Activated naive CD8-positive, alpha-beta T cell treated with anti-CD3 and anti-CD28 coated beads, Interleukin-2, amount 10 ng/mL, durations not matched to agents 7 days and 5 days (primary cell): ENCODE results near the gene PTPRF. TPM values are rescaled to one million over a fixed set of nuclear protein-coding genes. Genes with fewer than 3 reads are reported as not detected.
"Not testable (repeated sequence)": the region's sequence is repeated elsewhere in the genome, so short reads cannot be mapped to it uniquely, and the experiment has no call there.

Experiments used
- ATAC-seq: fragments of 150-1000 bp; cut with Tn5 transposase; one replicate; pipeline ENCODE4 v1.10.0; 2021; ENCODE audit warnings: low read depth, moderate library complexity
- POLR2A ChIA-PET: fragments of 350-600 bp; sonication (Branson Sonifier 250); formaldehyde crosslinking; loops from one replicate; lab custom pipeline; 2021; ENCODE audit warnings: antibody characterized with exemption; lab: Charles Lee
- DNase-seq: peaks from one replicate; pipeline ENCODE4 v3.0.0; 2021
- H3K27ac Mint-ChIP-seq: one replicate; pipeline ENCODE4 v1.8.0; 2022; ENCODE audit warnings: mild to moderate bottlenecking, mixed read lengths
- H3K27me3 Mint-ChIP-seq: one replicate; pipeline ENCODE4 v1.8.0; 2022; ENCODE audit warnings: mild to moderate bottlenecking, moderate library complexity, mixed read lengths
- H3K36me3 Mint-ChIP-seq: one replicate; pipeline ENCODE4 v1.8.0; 2021; ENCODE audit warnings: mild to moderate bottlenecking, mixed read lengths
- H3K4me1 Mint-ChIP-seq: one replicate; pipeline ENCODE4 v1.8.0; 2021; ENCODE audit warnings: mixed read lengths
- H3K4me3 Mint-ChIP-seq: one replicate; pipeline ENCODE4 v1.8.0; 2022; ENCODE audit warnings: mild to moderate bottlenecking, moderate library complexity, mixed read lengths
- H3K9me3 Mint-ChIP-seq: one replicate; pipeline ENCODE4 v1.8.0; 2021; ENCODE audit warnings: mixed read lengths
- total RNA-seq, 2 experiments: library from RNA; stranded (reverse); gene quantifications; one replicate each; pipeline ENCODE4 v1.2.3, GENCODE V29; 2021

Gene PTPRF
- total RNA-seq, 2 experiments from 2014 or later = 1.8 to 2.3 TPM

DNA sequence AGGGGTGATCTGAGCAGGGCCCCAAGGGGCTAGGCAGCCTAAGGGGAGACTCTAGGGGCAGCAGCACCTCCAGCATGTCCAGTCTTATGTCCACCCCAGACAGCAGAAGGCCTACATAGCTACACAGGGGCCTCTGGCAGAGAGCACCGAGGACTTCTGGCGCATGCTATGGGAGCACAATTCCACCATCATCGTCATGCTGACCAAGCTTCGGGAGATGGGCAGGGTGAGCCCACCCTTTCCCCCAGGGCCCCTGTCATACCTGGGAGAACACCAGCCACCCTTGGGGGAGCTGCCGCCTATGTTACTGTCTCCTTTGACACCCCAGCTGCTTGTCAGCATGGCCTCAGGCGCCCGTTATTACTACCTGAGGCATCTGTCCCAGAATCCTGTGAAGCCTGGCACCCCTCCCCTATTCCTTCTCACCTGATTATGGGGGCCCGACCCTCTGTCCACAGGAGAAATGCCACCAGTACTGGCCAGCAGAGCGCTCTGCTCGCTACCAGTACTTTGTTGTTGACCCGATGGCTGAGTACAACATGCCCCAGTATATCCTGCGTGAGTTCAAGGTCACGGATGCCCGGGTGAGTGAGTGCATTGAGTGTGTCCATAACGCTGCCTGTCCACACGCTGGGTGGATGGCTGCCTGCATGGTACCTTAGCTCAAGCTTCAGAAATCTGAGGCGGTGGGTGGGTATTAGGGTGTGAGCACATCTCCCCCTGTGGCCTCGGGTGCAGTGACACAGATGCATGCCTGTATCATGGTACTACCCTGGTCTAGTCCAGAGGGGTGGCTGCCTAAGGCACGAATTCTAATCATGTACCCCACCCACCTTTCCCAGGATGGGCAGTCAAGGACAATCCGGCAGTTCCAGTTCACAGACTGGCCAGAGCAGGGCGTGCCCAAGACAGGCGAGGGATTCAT is 89.6 kb downstream of the PTPRF start:
- Mint-ChIP-seq H3K9me3 (no peaks in the 10 kb centered on the region), H3K27me3 (no peaks in the 10 kb centered on the region), H3K4me1 (no peaks in the 10 kb centered on the region), H3K36me3 (no peaks in the 10 kb centered on the region), H3K4me3 (no peak overlapping the region), H3K27ac (no peak overlapping the region)
- POLR2A ChIA-PET = no interaction called here
- DNase-seq (no peak), ATAC-seq (no peak)

DNA sequence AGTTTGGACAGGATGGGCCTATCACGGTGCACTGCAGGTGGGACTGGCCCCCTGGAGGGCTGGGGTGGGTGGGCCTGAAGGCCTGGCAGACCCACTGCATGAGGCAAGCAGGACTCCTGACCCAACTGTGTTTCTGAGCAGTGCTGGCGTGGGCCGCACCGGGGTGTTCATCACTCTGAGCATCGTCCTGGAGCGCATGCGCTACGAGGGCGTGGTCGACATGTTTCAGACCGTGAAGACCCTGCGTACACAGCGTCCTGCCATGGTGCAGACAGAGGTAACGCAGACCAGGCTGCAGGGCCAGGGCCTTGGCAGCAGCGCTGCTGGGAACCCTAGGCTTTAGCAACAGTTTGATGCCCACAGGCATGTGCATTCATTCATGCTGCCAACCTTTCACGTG is 90.3 kb downstream of the PTPRF start:
- no peak for ATAC-seq
- H3K27ac Mint-ChIP-seq = no peak overlapping the region
- POLR2A ChIA-PET = no interaction called here
- H3K4me3 Mint-ChIP-seq = no peak overlapping the region
- H3K36me3 Mint-ChIP-seq = no peaks in the 10 kb centered on the region
- H3K4me1 Mint-ChIP-seq = no peaks in the 10 kb centered on the region
- H3K27me3 Mint-ChIP-seq = no peaks in the 10 kb centered on the region
- H3K9me3 Mint-ChIP-seq = no peaks in the 10 kb centered on the region
- no peak for DNase-seq

DNA sequence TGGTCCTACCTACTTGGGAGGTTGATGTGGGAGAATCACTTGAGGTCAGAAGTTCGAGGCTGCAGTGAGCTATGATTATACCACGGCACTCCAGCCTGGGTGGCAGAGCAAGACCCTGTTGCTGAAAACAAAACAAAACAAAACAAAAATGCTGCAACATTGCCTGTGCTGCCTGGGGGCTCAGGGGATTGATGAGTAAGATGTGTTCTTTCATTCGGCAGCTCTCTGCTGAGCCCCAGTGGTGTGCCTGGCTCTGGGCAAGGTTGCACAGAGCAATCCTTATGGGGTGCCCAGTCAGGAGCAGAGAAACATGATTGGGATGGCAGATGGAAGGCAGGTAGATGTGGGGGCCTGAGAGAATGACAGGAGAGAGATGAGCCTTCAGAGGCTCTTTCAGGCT is 90.7 kb downstream of the PTPRF start:
- Mint-ChIP-seq H3K27ac (no peak overlapping the region), H3K4me1 (no peaks in the 10 kb centered on the region), H3K4me3 (no peak overlapping the region), H3K36me3 (no peaks in the 10 kb centered on the region), H3K27me3 (no peaks in the 10 kb centered on the region), H3K9me3 (no peaks in the 10 kb centered on the region)
- POLR2A ChIA-PET = no interaction called here
- ATAC-seq (no peak), DNase-seq (no peak)

DNA sequence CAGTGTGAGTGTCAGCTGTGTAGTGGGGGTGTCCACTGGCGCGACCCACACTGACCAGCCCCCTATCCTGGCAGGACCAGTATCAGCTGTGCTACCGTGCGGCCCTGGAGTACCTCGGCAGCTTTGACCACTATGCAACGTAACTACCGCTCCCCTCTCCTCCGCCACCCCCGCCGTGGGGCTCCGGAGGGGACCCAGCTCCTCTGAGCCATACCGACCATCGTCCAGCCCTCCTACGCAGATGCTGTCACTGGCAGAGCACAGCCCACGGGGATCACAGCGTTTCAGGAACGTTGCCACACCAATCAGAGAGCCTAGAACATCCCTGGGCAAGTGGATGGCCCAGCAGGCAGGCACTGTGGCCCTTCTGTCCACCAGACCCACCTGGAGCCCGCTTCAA is 91.2 kb downstream of the PTPRF start:
- Mint-ChIP-seq H3K36me3 (no peaks in the 10 kb centered on the region), H3K27ac (no peak overlapping the region), H3K4me3 (no peak overlapping the region), H3K9me3 (no peaks in the 10 kb centered on the region), H3K27me3 (no peaks in the 10 kb centered on the region), H3K4me1 (no peaks in the 10 kb centered on the region)
- no peak for ATAC-seq
- POLR2A ChIA-PET = no interaction called here
- no peak for DNase-seq

DNA sequence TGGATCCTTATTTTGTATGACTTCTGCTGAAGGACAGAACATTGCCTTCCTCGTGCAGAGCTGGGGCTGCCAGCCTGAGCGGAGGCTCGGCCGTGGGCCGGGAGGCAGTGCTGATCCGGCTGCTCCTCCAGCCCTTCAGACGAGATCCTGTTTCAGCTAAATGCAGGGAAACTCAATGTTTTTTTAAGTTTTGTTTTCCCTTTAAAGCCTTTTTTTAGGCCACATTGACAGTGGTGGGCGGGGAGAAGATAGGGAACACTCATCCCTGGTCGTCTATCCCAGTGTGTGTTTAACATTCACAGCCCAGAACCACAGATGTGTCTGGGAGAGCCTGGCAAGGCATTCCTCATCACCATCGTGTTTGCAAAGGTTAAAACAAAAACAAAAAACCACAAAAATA is 91.8 kb downstream of the PTPRF start:
- no peak overlapping the region for H3K4me3 Mint-ChIP-seq
- no peaks in the 10 kb centered on the region for H3K9me3 Mint-ChIP-seq
- no peaks in the 10 kb centered on the region for H3K4me1 Mint-ChIP-seq
- DNase-seq = no peak
- H3K27ac Mint-ChIP-seq = no peak overlapping the region
- no peaks in the 10 kb centered on the region for H3K27me3 Mint-ChIP-seq
- POLR2A ChIA-PET = no interaction called here
- H3K36me3 Mint-ChIP-seq = no peaks in the 10 kb centered on the region
- no peak for ATAC-seq

DNA sequence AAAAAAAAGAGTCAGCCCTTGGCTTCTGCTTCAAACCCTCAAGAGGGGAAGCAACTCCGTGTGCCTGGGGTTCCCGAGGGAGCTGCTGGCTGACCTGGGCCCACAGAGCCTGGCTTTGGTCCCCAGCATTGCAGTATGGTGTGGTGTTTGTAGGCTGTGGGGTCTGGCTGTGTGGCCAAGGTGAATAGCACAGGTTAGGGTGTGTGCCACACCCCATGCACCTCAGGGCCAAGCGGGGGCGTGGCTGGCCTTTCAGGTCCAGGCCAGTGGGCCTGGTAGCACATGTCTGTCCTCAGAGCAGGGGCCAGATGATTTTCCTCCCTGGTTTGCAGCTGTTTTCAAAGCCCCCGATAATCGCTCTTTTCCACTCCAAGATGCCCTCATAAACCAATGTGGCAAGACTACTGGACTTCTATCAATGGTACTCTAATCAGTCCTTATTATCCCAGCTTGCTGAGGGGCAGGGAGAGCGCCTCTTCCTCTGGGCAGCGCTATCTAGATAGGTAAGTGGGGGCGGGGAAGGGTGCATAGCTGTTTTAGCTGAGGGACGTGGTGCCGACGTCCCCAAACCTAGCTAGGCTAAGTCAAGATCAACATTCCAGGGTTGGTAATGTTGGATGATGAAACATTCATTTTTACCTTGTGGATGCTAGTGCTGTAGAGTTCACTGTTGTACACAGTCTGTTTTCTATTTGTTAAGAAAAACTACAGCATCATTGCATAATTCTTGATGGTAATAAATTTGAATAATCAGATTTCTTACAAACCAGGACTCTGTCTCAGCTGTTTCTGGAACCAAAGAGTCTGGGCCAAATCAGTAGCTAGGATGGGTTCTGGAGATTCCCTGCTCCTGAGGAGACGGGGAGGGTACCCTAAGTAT is 92.5 kb downstream of the PTPRF start:
- ATAC-seq (no peak), DNase-seq (no peak)
- no peak overlapping the region for H3K4me3 Mint-ChIP-seq
- H3K36me3 Mint-ChIP-seq = no peaks in the 10 kb centered on the region
- no peaks in the 10 kb centered on the region for H3K27me3 Mint-ChIP-seq
- H3K4me1 Mint-ChIP-seq = no peaks in the 10 kb centered on the region
- H3K27ac Mint-ChIP-seq = no peak overlapping the region
- H3K9me3 Mint-ChIP-seq = no peaks in the 10 kb centered on the region
- POLR2A ChIA-PET = no interaction called here

DNA sequence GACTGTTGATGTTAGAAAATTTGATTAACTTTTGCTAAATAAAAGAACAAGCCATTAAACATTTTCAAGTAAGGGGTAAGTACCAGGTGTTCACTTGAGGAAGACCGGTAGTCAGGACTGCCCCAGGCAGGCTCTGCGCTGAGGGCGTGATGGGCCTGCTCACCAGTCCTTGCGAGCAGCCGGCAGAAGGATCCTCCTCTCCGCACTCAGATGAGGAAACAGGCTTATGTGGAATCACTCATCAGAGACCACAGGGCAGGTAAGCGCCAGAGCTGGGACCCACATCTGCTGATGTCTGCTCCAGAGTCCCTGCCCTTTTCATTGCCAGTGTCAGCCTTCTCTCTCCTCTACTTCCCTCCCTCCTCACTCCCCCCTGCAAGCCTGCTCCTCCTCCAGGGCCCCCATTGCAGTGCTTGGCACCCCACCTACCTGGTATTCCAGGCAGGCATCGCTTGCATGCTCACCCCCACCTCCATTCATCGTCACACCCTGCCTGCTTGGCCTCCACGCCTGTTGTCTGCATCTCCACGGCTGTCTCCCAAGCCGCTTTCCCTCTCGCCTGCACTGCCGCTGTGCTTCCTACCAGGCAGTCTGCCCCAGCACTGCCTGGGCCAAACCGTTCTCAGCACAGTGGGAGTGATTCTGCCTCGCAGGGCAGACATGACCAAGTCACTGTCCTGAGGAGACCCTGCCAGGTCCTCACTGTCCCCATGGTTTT is 94.5 kb downstream of the PTPRF start:
- Mint-ChIP-seq H3K9me3 (no peaks in the 10 kb centered on the region), H3K4me3 (no peak overlapping the region), H3K4me1 (no peaks in the 10 kb centered on the region), H3K27me3 (peaks cover 3% of the 10 kb centered on the region), H3K36me3 (no peaks in the 10 kb centered on the region), H3K27ac (no peak overlapping the region)
- POLR2A ChIA-PET = interaction anchor here (0.6 kb wide), 1 partner anchor 35 kb away, joined by 3 read pairs; no protein-coding TSS in a partner anchor
- DNase-seq (no peak), ATAC-seq (no peak)

DNA sequence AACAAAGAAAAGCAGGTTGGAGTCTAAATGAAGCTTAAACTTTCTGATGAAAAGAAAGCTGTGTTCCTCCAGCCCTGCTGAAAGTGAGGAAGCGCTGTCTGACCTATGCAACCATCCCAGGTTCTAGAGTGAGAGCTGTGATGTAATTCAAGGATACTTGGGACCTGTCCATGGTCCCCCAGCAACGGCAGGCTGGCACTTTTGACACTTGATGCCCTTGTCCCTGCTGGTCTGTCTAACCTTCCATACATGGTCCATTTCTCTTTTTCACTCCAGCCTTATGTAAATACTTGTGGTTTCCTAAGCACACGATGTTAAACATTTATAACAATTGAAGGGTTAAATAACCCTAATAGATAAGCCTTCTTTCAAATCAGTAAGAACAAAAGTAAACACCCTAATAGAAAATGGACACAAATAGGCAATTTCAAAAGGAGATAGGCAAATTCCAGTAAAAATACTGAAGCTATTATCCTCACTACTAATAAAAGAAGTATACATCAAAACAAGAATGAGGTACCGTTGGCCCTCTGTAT is 101.5 kb downstream of the PTPRF start:
- H3K27me3 Mint-ChIP-seq = peaks cover 5% of the 10 kb centered on the region
- no peaks in the 10 kb centered on the region for H3K4me1 Mint-ChIP-seq
- no peaks in the 10 kb centered on the region for H3K9me3 Mint-ChIP-seq
- H3K27ac Mint-ChIP-seq = no peak overlapping the region
- no peaks in the 10 kb centered on the region for H3K36me3 Mint-ChIP-seq
- POLR2A ChIA-PET = no interaction called here
- ATAC-seq (no peak), DNase-seq (no peak)
- no peak overlapping the region for H3K4me3 Mint-ChIP-seq

DNA sequence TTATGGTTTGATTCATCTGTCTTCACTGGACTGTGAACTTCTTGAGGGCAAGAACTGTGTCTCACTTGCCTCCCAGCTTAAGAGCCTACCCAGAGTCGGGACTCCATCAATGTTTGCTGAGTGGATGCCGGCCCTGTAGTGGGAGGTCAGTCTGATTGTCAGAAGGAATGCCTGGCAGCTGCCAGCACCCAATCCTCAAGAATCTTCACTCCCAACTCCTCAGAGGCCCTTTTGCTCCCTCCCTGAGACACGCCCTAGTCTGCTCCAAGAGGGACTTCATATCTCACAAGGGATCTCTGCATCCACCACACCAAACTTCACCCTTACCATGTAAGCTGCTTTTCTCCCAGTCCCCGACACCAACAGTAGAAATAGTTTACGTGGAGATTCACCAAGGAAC is 104.0 kb downstream of the PTPRF start:
- Mint-ChIP-seq H3K36me3 (no peaks in the 10 kb centered on the region), H3K4me3 (no peak overlapping the region), H3K9me3 (no peaks in the 10 kb centered on the region), H3K4me1 (no peaks in the 10 kb centered on the region), H3K27ac (no peak overlapping the region), H3K27me3 (peaks cover 5% of the 10 kb centered on the region)
- ATAC-seq = no peak
- no peak for DNase-seq
- POLR2A ChIA-PET = no interaction called here

DNA sequence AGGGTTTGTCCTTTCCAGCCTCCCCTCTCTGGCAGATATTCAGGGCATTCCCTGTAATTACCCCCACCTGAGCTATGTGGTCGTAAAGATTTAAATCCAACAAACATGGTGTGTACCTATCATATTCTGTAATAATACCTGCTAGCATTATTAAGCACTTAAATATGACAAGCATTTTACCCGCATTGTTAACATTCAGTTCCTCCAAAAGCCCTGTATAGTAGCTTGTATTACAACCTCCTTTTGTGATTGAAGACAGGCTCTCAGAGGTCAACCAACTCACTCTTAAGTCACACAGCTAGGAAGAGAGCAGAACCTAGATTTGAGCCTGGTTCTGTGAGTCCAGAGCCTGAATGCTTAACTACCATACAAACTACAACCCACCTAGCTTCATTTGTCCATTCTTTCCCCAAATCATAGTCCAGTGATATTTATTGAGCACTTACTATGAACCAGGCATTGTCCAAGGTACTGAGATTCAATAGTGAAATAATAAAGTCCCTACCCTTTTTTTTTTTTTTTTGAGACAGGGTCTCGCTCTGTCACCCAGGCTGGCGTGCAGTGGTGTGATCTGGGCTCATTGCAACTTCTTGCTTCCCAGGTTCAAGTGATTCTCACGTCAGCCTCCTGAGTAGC is 105.4 kb downstream of the PTPRF start:
- Mint-ChIP-seq H3K36me3 (no peaks in the 10 kb centered on the region), H3K9me3 (no peaks in the 10 kb centered on the region), H3K27me3 (peaks cover 2% of the 10 kb centered on the region), H3K27ac (no peak overlapping the region), H3K4me3 (no peak overlapping the region), H3K4me1 (no peaks in the 10 kb centered on the region)
- DNase-seq = no peak
- no peak for ATAC-seq
- POLR2A ChIA-PET = interaction anchor here (0.6 to 1.1 kb wide), 2 partner anchors 14 to 97 kb away, joined by 3 to 4 read pairs; partner anchors contain the start of gene KDM4A

DNA sequence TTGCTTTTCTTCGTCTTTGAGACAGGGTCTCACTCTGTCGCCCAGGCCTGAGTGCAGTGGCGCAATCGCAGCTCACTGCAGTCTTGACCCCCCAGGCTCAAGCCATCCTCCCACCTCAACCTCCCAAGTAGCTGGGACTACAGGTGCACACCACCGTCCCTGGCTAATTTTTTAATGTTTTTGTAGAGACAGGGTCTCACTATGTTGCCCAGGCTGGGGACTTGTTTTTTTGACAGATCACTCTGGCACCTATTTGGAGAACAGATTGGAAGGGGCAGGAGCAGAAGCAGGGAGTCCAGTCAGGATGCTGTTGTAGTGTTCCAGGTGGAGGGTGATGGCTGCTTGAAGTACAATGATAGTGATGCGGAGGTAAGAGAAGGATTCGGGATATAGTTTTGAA is 106.6 kb downstream of the PTPRF start:
- H3K36me3 Mint-ChIP-seq = no peaks in the 10 kb centered on the region
- POLR2A ChIA-PET = no interaction called here
- H3K27me3 Mint-ChIP-seq = peaks cover 2% of the 10 kb centered on the region
- H3K9me3 Mint-ChIP-seq = no peaks in the 10 kb centered on the region
- no peaks in the 10 kb centered on the region for H3K4me1 Mint-ChIP-seq
- ATAC-seq = no peak
- no peak overlapping the region for H3K27ac Mint-ChIP-seq
- no peak overlapping the region for H3K4me3 Mint-ChIP-seq
- DNase-seq = no peak

DNA sequence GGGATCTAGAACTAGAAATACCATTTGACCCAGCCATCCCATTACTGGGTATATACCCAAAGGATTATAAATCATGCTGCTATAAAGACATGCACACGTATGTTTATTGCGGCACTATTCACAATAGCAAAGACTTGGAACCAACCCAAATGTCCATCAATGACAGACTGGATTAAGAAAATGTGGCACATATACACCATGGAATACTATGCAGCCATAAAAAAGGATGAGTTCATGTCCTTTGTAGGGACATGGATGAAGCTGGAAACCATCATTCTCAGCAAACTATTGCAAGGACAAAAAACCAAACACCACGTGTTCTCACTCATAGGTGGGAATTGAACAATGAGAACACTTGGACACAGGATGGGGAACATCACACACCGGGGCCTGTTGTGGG is 107.7 kb downstream of the PTPRF start:
- H3K36me3 Mint-ChIP-seq, ATAC-seq, H3K27me3 Mint-ChIP-seq, H3K4me1 Mint-ChIP-seq, H3K4me3 Mint-ChIP-seq, POLR2A ChIA-PET, H3K27ac Mint-ChIP-seq, DNase-seq, H3K9me3 Mint-ChIP-seq: not testable (repeated sequence)
